Measurements from ENCODE around the gene POLQ. TPM values are rescaled to one million over a fixed set of nuclear protein-coding genes. Genes with fewer than 3 reads are reported as not detected.

POLQ gene
- total RNA-seq, 1 donor from 2014 or later: 1.3 TPM

DNA sequence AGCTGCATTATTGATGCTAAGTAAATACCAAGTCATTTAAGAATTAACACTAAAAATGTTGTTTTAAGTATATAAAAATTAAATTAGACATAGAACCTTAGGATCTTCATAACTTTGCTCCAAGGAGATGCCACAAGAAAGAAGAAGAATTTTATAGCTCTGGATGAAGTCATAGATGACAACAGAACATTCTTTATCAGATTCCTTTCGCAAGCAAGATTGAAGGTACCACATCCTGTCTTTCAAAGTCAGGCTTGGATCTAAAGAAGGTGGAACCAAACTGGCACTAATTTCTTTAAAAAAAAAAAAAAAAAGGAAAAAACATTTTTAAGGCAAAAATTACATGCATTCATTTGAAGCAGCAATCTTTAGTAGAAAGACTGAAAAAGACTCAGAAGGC, 62.5 kb downstream of the POLQ start:
- H3K4me1 ChIP-seq (ENCODE audit: insufficient read depth, low read length): peaks cover 8% of the 10 kb centered on the region
- no peaks in the 10 kb centered on the region for H3K9me3 ChIP-seq (ENCODE audit: insufficient read depth, low read depth, low read length)
- FAIRE-seq (no peak), DNase-seq (ENCODE audit: low read depth) (peak; percentile 43)
- peak overlapping the region; percentile 92 for H3K27ac Mint-ChIP-seq (ENCODE audit: unreplicated experiment)
- H2AFZ ChIP-seq (ENCODE audit: low read depth, low read length): no peak overlapping the region
- no peaks in the 10 kb centered on the region for H3K27me3 ChIP-seq (ENCODE audit: insufficient read depth, low read length)
- no peaks in the 10 kb centered on the region for H3K36me3 Mint-ChIP-seq (ENCODE audit: low read depth, unreplicated experiment)
- peaks cover 7% of the 10 kb centered on the region for H3K4me1 Mint-ChIP-seq (ENCODE audit: low read depth, unreplicated experiment)
- H3K9me3 Mint-ChIP-seq (ENCODE audit: unreplicated experiment): no peaks in the 10 kb centered on the region
- H3K9ac ChIP-seq (ENCODE audit: low read length): peak overlapping the region; percentile 40
- H3K4me2 ChIP-seq (ENCODE audit: low read length): peak overlapping the region; percentile 50
- H3K36me3 ChIP-seq (ENCODE audit: insufficient read depth, low read length): no peaks in the 10 kb centered on the region
- H3K4me3 Mint-ChIP-seq (ENCODE audit: unreplicated experiment): no peak overlapping the region
- no peaks in the 10 kb centered on the region for H3K27me3 Mint-ChIP-seq (ENCODE audit: low read depth, unreplicated experiment)
- TF ChIP-seq, protein P1, sequence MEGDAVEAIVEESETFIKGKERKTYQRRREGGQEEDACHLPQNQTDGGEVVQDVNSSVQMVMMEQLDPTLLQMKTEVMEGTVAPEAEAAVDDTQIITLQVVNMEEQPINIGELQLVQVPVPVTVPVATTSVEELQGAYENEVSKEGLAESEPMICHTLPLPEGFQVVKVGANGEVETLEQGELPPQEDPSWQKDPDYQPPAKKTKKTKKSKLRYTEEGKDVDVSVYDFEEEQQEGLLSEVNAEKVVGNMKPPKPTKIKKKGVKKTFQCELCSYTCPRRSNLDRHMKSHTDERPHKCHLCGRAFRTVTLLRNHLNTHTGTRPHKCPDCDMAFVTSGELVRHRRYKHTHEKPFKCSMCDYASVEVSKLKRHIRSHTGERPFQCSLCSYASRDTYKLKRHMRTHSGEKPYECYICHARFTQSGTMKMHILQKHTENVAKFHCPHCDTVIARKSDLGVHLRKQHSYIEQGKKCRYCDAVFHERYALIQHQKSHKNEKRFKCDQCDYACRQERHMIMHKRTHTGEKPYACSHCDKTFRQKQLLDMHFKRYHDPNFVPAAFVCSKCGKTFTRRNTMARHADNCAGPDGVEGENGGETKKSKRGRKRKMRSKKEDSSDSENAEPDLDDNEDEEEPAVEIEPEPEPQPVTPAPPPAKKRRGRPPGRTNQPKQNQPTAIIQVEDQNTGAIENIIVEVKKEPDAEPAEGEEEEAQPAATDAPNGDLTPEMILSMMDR (IDR thresholded peaks at IDR 0.05; ENCODE audit: insufficient read depth, low read depth, low read length): no peak
- no peak for TF ChIP-seq EZH2 (IDR thresholded peaks at IDR 0.05; ENCODE audit: insufficient read depth, low read length)
- no peaks in the 10 kb centered on the region for H4K20me1 ChIP-seq (ENCODE audit: insufficient read depth, low read length)
- no peaks in the 10 kb centered on the region for H3K79me2 ChIP-seq (ENCODE audit: insufficient read depth, low read length)
- H3K27ac ChIP-seq (ENCODE audit: low read depth, low read length): peak overlapping the region; percentile 86
- H3K4me3 ChIP-seq (ENCODE audit: insufficient read depth, low read depth, low read length): no peak overlapping the region

GRCh38 chr3:121482660-121483059, 63.1 kb downstream of the POLQ start:
- no peaks in the 10 kb centered on the region for H4K20me1 ChIP-seq (ENCODE audit: insufficient read depth, low read length)
- H2AFZ ChIP-seq (ENCODE audit: low read depth, low read length): peak overlapping the region; percentile 12
- H3K36me3 Mint-ChIP-seq (ENCODE audit: low read depth, unreplicated experiment): no peaks in the 10 kb centered on the region
- H3K27ac Mint-ChIP-seq (ENCODE audit: unreplicated experiment): peak overlapping the region; percentile 92
- FAIRE-seq (no peak), DNase-seq (ENCODE audit: low read depth) (peak; percentile 81)
- H3K27me3 Mint-ChIP-seq (ENCODE audit: low read depth, unreplicated experiment): no peaks in the 10 kb centered on the region
- TF ChIP-seq, protein P1 (IDR thresholded peaks at IDR 0.05; ENCODE audit: insufficient read depth, low read depth, low read length): no peak
- no peak for TF ChIP-seq EZH2 (IDR thresholded peaks at IDR 0.05; ENCODE audit: insufficient read depth, low read length)
- no peaks in the 10 kb centered on the region for H3K9me3 Mint-ChIP-seq (ENCODE audit: unreplicated experiment)
- H3K27me3 ChIP-seq (ENCODE audit: insufficient read depth, low read length): no peaks in the 10 kb centered on the region
- H3K4me3 ChIP-seq (ENCODE audit: insufficient read depth, low read depth, low read length): no peak overlapping the region
- H3K4me1 ChIP-seq (ENCODE audit: insufficient read depth, low read length): peaks cover 14% of the 10 kb centered on the region
- peaks cover 12% of the 10 kb centered on the region for H3K4me1 Mint-ChIP-seq (ENCODE audit: low read depth, unreplicated experiment)
- H3K36me3 ChIP-seq (ENCODE audit: insufficient read depth, low read length): no peaks in the 10 kb centered on the region
- no peaks in the 10 kb centered on the region for H3K9me3 ChIP-seq (ENCODE audit: insufficient read depth, low read depth, low read length)
- peak overlapping the region; percentile 86 for H3K27ac ChIP-seq (ENCODE audit: low read depth, low read length)
- no peak overlapping the region for H3K4me3 Mint-ChIP-seq (ENCODE audit: unreplicated experiment)
- H3K4me2 ChIP-seq (ENCODE audit: low read length): peak overlapping the region; percentile 50
- peak overlapping the region; percentile 40 for H3K9ac ChIP-seq (ENCODE audit: low read length)
- H3K79me2 ChIP-seq (ENCODE audit: insufficient read depth, low read length): no peaks in the 10 kb centered on the region

DNA sequence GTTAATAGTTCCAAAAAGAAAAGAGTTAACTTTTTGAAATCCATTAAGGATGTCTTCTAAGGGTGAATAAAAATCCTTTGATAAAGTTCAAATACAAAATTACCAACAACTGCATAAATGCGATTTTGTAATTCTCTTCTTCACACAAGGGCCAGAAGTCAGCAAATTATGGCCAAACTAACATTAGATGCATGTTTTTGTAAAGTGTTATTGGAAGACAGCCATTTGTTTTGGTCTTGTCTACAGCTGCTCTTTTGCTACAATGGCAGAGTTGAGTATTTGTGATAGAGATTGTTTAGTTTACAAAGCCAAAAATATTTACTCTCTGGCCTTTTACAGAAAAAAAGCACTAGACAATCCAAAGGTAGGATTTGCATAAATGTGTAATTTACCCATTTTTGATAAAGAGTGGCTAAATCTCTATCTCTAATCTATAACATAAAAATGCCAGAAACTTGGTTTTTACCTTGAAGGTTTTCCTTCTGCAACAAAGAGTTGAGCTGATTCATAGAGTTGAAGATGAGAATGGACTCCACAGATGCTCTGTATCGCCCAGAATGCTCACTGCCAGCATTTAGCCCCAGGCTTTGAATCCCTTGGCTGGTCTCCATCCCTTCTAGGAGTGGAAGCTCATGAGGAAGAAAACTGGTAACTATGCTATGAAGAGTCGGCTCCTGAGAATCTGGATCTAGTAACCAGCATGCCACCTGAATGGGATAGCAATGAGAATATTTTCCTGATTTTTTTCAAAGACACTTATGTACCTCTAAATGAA, 64.5 kb downstream of the POLQ start:
- H3K4me3 ChIP-seq (ENCODE audit: insufficient read depth, low read depth, low read length): no peak overlapping the region
- Mint-ChIP-seq H3K27me3 (ENCODE audit: low read depth, unreplicated experiment) (no peaks in the 10 kb centered on the region), H3K27ac (ENCODE audit: unreplicated experiment) (no peak overlapping the region), H3K4me1 (ENCODE audit: low read depth, unreplicated experiment) (peaks cover 15% of the 10 kb centered on the region), H3K4me3 (ENCODE audit: unreplicated experiment) (no peak overlapping the region), H3K36me3 (ENCODE audit: low read depth, unreplicated experiment) (no peaks in the 10 kb centered on the region), H3K9me3 (ENCODE audit: unreplicated experiment) (no peaks in the 10 kb centered on the region)
- H3K79me2 ChIP-seq (ENCODE audit: insufficient read depth, low read length): no peaks in the 10 kb centered on the region
- no peak overlapping the region for H2AFZ ChIP-seq (ENCODE audit: low read depth, low read length)
- DNase-seq (ENCODE audit: low read depth) (peak; percentile 6), FAIRE-seq (peak; percentile 62)
- no peaks in the 10 kb centered on the region for H3K27me3 ChIP-seq (ENCODE audit: insufficient read depth, low read length)
- H3K9me3 ChIP-seq (ENCODE audit: insufficient read depth, low read depth, low read length): no peaks in the 10 kb centered on the region
- peaks cover 19% of the 10 kb centered on the region for H3K4me1 ChIP-seq (ENCODE audit: insufficient read depth, low read length)
- peaks cover 3% of the 10 kb centered on the region for H3K36me3 ChIP-seq (ENCODE audit: insufficient read depth, low read length)
- H4K20me1 ChIP-seq (ENCODE audit: insufficient read depth, low read length): no peaks in the 10 kb centered on the region
- TF ChIP-seq, protein P1 (IDR thresholded peaks at IDR 0.05; ENCODE audit: insufficient read depth, low read depth, low read length): no peak
- TF ChIP-seq EZH2 (IDR thresholded peaks at IDR 0.05; ENCODE audit: insufficient read depth, low read length): no peak
- no peak overlapping the region for H3K4me2 ChIP-seq (ENCODE audit: low read length)
- H3K9ac ChIP-seq (ENCODE audit: low read length): no peak overlapping the region
- H3K27ac ChIP-seq (ENCODE audit: low read depth, low read length): peak overlapping the region; percentile 47
